HepG2 (cell line): ENCODE measurements around the gene GCN1. TPM values are rescaled to one million over a fixed set of nuclear protein-coding genes. Genes with fewer than 3 reads are reported as not detected.

ENCODE experiments used
- CBX5 ChIP-seq: sonication (generic); formaldehyde crosslinking; IDR thresholded peaks from 2 replicates; pipeline ENCODE4 v1.4.0; 2020; ENCODE audit warnings: missing genetic modification reagents, borderline replicate concordance
- GLI4 ChIP-seq: sonication (generic); formaldehyde crosslinking; IDR thresholded peaks from 2 replicates; pipeline ENCODE4 v1.5.1; 2020; ENCODE audit warnings: missing genetic modification reagents, mild to moderate bottlenecking, moderate library complexity, borderline replicate concordance
- JDP2 ChIP-seq: sonication (generic); formaldehyde crosslinking; IDR thresholded peaks from 2 replicates; pipeline ENCODE4 v1.8.1; 2022; ENCODE audit warnings: missing genetic modification reagents, borderline replicate concordance
- KMT2A ChIP-seq: sonication (generic); formaldehyde crosslinking; IDR thresholded peaks from 2 replicates; pipeline ENCODE4 v1.4.0; 2020; ENCODE audit warnings: missing genetic modification reagents
- PCBP1 ChIP-seq: fragments of 200-400 bp; formaldehyde crosslinking; IDR thresholded peaks from 2 replicates; pipeline ENCODE4 v1.6.1; 2017; ENCODE audit warnings: mild to moderate bottlenecking, low read depth, low read length, borderline replicate concordance
- SMAD3 ChIP-seq: sonication (generic); formaldehyde crosslinking; IDR thresholded peaks from 2 replicates; pipeline ENCODE4 v1.4.0; 2020; ENCODE audit warnings: missing genetic modification reagents
- XRCC5 ChIP-seq: fragments of 200-400 bp; formaldehyde crosslinking; optimal IDR thresholded peaks from 2 replicates; pipeline ENCODE3; 2017; ENCODE audit warnings: mild to moderate bottlenecking, low read length
- ZNF737 ChIP-seq: sonication (generic); formaldehyde crosslinking; IDR thresholded peaks from 2 replicates; pipeline ENCODE4 v1.5.0; 2020; ENCODE audit warnings: missing genetic modification reagents, mild to moderate bottlenecking, borderline replicate concordance
- polyA plus RNA-seq, 8 experiments: library from polyadenylated mRNA; depleted of rRNA in 3 of 8; stranded (reverse) in 7 of 8; unstranded in 1 of 8; fragments of >200 nt; fragmentation: Illumina TruSeq in 4 of 8; extraction: Trizol in 4 of 8; gene quantifications; 2 replicates each; pipeline versions ENCODE4 v1.2.1 to v1.2.3, GENCODE V29; 2011 to 2016; ENCODE audit warnings: low read depth in 4 of 8, missing spikeins in 1 of 8, mixed read lengths in 1 of 8; ENCODE audit not compliant: insufficient read depth in 1 of 8
- total RNA-seq, 5 experiments: library from RNA; depleted of rRNA; stranded (reverse); fragments of >200 nt; fragmentation: Illumina TruSeq; extraction: Trizol; gene quantifications; 2 replicates each; pipeline ENCODE4 v1.2.3, GENCODE V29; 2016; ENCODE audit warnings: low read depth in 1 of 5
- TF ChIP-seq, protein P1 (sequence below), 2 experiments: sonication (generic) in 1 of 2; formaldehyde crosslinking in 1 of 2; IDR thresholded peaks; 2 replicates each; pipeline versions ENCODE4 v1.4.0 to v1.6.1; 2016 to 2020; ENCODE audit warnings: borderline replicate concordance in 1 of 2, low read depth in 1 of 2, mild to moderate bottlenecking in 1 of 2, missing genetic modification reagents in 1 of 2
- TF ChIP-seq, protein P2 (sequence below): sonication (generic); formaldehyde crosslinking; IDR thresholded peaks from 2 replicates; pipeline ENCODE4 v1.5.0; 2020; ENCODE audit warnings: mild to moderate bottlenecking, low read depth, missing genetic modification reagents, borderline replicate concordance
- TF ChIP-seq, protein P3 (sequence below): sonication (generic); formaldehyde crosslinking; IDR thresholded peaks from 2 replicates; pipeline ENCODE4 v1.4.0; 2020; ENCODE audit warnings: mild to moderate bottlenecking, missing genetic modification reagents
- TF ChIP-seq, protein P4 (sequence below): sonication (generic); formaldehyde crosslinking; IDR thresholded peaks from 2 replicates; pipeline ENCODE4 v1.4.0; 2020; ENCODE audit warnings: mild to moderate bottlenecking, missing genetic modification reagents, borderline replicate concordance

The GCN1 gene
- total and polyA plus RNA-seq, 2 of the 13 experiments (the other 11 are each of a cell fraction or from before 2014, with no cell fraction given) = 58.2 to 83.0 TPM

DNA sequence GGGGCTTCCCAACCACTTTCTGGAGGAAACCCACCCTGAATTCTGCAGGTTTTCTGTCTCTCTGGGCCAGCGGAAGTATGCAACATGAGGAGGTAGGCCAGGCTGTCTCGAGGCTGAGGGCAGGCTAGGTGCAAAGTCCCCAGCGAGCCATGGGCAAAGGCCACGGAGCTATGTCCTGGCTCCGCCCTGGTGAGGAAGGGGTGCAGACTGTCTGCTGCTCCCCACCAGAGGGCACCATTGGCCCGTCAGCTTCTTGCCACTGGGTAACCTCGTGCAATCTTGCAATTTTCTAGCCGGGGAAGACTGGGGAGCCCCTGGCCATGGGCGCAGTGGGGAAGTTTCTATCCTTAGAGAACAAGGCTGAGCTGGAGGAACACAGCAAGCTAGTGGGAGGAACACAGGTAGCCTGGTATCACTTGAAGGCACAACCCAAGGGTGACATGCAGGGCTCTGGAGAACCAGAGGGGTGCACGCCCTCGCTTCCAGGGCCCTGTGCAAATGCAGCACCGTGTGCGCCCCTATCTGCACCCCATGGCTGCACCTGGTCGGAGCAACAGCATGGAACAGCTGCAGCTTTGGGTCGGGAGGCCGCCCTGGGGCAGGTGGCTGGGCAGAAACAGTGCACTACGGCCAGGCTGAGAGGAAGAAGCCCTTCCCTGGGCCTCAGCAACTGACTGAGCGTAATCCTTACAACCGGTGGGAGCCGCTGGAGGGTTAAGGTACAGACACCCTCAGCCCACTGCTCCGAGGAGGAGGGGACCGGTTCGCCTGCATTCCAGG is 34.0 kb upstream of the GCN1 start (continued):
- TF ChIP-seq CBX5 (peak; percentile 49; the same call in 1 of the 2 replicates), KMT2A (CRISPR knock-in tag) (peak; percentile 41; the same call in 1 of the 2 replicates), GLI4 (CRISPR knock-in tag) (peak; percentile 98; the same call in 1 of the 2 replicates), PCBP1 (no peak), ZNF737 (CRISPR knock-in tag) (no peak; the same call in 1 of the 2 replicates), JDP2 (CRISPR knock-in tag) (no peak), XRCC5 (peak; percentile 79), SMAD3 (CRISPR knock-in tag) (peak; percentile 80)
- TF ChIP-seq, protein P1, sequence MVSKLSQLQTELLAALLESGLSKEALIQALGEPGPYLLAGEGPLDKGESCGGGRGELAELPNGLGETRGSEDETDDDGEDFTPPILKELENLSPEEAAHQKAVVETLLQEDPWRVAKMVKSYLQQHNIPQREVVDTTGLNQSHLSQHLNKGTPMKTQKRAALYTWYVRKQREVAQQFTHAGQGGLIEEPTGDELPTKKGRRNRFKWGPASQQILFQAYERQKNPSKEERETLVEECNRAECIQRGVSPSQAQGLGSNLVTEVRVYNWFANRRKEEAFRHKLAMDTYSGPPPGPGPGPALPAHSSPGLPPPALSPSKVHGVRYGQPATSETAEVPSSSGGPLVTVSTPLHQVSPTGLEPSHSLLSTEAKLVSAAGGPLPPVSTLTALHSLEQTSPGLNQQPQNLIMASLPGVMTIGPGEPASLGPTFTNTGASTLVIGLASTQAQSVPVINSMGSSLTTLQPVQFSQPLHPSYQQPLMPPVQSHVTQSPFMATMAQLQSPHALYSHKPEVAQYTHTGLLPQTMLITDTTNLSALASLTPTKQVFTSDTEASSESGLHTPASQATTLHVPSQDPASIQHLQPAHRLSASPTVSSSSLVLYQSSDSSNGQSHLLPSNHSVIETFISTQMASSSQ (IDR thresholded peaks at IDR 0.05; ENCODE audit: low read depth) = no peak
- TF ChIP-seq, protein P1 (CRISPR knock-in tag; IDR thresholded peaks at IDR 0.05; ENCODE audit: borderline replicate concordance) = peak; percentile 47; the same call in 1 of the 2 replicates
- TF ChIP-seq, protein P2, sequence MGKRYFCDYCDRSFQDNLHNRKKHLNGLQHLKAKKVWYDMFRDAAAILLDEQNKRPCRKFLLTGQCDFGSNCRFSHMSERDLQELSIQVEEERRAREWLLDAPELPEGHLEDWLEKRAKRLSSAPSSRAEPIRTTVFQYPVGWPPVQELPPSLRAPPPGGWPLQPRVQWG (CRISPR knock-in tag) = no peak
- TF ChIP-seq, protein P3, sequence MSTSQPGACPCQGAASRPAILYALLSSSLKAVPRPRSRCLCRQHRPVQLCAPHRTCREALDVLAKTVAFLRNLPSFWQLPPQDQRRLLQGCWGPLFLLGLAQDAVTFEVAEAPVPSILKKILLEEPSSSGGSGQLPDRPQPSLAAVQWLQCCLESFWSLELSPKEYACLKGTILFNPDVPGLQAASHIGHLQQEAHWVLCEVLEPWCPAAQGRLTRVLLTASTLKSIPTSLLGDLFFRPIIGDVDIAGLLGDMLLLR (CRISPR knock-in tag) = no peak
- TF ChIP-seq, protein P4, sequence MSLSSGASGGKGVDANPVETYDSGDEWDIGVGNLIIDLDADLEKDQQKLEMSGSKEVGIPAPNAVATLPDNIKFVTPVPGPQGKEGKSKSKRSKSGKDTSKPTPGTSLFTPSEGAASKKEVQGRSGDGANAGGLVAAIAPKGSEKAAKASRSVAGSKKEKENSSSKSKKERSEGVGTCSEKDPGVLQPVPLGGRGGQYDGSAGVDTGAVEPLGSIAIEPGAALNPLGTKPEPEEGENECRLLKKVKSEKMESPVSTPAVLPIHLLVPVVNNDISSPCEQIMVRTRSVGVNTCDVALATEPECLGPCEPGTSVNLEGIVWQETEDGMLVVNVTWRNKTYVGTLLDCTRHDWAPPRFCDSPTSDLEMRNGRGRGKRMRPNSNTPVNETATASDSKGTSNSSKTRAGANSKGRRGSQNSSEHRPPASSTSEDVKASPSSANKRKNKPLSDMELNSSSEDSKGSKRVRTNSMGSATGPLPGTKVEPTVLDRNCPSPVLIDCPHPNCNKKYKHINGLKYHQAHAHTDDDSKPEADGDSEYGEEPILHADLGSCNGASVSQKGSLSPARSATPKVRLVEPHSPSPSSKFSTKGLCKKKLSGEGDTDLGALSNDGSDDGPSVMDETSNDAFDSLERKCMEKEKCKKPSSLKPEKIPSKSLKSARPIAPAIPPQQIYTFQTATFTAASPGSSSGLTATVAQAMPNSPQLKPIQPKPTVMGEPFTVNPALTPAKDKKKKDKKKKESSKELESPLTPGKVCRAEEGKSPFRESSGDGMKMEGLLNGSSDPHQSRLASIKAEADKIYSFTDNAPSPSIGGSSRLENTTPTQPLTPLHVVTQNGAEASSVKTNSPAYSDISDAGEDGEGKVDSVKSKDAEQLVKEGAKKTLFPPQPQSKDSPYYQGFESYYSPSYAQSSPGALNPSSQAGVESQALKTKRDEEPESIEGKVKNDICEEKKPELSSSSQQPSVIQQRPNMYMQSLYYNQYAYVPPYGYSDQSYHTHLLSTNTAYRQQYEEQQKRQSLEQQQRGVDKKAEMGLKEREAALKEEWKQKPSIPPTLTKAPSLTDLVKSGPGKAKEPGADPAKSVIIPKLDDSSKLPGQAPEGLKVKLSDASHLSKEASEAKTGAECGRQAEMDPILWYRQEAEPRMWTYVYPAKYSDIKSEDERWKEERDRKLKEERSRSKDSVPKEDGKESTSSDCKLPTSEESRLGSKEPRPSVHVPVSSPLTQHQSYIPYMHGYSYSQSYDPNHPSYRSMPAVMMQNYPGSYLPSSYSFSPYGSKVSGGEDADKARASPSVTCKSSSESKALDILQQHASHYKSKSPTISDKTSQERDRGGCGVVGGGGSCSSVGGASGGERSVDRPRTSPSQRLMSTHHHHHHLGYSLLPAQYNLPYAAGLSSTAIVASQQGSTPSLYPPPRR (CRISPR knock-in tag) = no peak
